Globus pallidus (tissue), 1 donor: ENCODE measurements around the gene TUT4.
A peak's percentile ranks its signal among the peaks of the same experiment; 100 is the strongest.

Experiments used
- DNase-seq: peaks from one replicate; pipeline ENCODE4 v3.0.0-alpha.2; 2015; ENCODE audit warnings: low spot score

The TUT4 gene

DNA sequence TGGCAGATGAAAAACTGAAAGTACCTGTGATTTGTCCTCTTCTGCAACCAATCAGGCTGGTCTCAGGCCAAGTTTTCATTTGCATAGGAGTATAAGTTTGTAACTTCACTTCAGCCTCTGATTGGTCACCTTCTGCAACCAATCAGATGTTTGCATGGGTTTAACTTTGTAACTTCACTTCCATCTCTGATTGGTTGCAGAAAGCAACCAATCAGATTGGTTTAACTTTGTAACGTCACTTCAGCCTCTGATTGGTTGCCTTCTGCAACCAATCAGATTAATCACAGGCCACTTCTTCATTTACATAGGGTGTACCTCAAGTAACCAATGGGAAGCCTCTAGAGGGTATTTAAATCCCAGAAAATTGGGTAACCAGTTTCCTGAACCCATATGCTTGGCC, 18.9 kb upstream of the TUT4 start:
- DNase-seq = no peak

DNA sequence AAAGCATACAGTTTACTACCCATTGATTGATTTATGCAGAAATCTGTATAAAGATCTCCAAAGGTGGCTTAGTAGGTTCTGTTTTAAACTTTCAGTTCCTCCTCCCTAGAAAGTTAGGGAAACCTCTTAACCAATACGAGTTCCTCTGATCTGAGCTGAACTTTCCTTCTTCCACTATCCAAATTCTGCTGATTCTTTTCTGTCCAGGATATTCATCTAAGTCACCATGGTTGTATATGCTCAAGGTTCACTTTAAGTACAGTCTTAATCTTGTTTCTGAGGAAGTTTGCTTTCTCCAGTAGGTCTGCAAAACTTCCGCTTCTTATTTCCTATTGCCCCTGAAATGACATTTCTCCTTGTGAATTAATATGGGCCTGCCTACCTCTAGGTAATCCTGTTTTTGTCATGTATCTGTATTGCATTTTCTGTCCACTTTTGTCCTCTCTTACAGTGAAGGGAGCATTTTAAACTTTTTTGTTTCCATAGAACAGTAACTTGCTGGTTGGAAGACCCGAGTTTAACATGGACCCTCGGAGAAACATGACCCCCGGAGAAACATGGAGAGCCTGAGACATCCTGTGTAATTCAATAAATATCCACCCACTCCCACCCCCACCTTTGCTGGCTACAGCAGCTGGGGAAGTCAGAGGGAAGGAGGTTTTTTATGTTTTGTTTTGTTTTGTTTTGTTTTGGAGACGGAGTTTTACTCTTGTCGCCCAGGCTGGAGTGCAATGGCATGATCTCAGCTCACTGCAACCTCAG, 16.7 kb upstream of the TUT4 start:
- DNase-seq = peak; percentile 4

DNA sequence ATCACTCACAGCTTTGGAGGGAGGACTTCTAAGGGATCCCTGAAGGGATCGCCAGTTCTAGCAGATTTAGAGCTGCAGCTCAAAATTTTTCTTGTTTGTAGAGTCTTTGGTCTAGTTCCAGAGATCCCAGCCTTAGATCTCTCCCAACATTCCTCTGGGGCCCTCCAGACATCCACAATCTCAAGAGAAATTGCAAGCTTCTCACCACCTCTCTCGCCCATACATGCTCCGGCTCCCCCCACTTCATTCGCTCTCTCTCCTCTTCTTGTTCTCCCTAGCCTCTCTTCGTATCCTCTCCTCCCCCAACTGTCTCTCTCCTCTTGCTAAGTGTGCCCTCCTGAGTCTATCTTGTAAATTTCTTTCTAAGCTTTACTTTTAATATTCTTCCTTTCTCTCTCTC, 15.1 kb upstream of the TUT4 start:
- DNase-seq = no peak

DNA sequence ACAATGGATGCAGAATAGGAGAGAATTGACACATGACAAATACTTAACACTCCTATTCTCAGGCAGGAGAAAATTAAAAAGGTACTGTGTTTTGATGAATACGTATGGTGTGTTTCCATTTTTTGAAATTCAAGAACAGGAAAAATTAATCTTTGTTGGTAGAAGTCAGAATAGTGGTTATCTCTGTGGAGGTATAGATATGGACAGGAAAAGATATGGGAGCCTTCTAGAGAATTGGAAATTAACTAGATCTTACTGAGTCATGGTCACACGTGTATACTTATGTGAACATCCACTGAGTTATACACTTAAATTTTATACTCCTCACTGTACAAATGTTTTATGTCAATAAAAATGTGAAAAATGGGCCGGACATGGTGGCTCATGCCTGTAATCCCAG, 9.9 kb upstream of the TUT4 start:
- no peak for DNase-seq

- no peak for DNase-seq
Measured at GRCh38 chr1:52559875-52560274, 7.0 kb upstream of the TUT4 start.

GRCh38 chr1:52558941-52559340, 6.0 kb upstream of the TUT4 start:
- no peak for DNase-seq

DNA sequence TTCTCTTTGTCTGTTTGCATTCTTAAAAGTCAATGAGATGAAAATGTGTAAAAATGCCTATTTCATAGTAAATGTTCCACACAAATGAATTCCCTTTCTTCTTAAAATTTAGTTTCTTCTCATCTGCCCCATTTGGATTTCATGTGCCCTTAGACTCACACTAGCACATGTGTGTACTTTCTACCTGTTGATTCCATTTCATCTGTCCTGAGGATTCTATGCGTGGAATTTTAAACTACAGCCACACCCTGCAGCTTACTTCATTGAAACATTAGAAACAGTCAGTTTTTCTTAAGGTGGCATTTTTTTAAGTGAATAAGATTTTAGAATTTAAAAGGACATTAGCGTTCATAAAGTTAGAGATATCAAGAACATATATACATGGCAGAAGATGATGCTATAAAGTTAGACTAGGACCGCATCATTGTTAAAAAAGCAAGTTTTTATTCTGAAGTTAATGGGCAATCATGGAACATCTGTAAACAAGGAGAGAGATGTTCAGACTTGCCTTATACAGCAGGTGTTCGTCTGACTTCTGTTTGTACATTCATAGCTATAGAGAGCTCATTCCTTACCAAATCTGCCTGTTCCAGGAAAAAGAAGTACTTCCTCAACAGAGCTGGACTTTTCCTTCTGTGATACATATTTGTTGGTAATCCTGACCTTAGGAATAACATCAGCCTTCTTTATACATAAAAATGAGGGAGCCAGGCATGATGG, 3.9 kb upstream of the TUT4 start:
- DNase-seq = no peak

GRCh38 chr1:52554756-52555155, 1.9 kb upstream of the TUT4 start:
- DNase-seq = no peak

DNA sequence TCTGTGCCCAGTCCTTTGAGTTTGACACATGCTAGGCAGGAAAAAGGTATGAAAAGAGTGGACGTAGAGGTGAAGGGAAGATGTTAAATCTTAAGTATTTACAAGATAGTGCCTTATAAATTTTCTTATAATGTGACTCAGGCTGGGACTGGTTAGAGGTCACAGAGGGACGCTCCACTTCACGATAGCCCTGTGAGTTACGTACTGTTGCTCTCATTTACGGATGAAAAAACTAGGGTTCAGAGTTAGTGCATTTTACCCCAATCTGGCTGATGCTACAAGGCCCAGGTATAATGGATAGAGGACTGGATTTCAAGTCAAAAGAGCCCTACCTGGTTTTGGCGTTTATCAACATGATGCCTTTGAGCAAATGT, 1.4 kb upstream of the TUT4 start:
- DNase-seq = no peak

GRCh38 chr1:52553362-52554266, 722 bp upstream of the TUT4 start:
- peak; percentile 70 for DNase-seq

- peak; percentile 37 for DNase-seq
Measured at GRCh38 chr1:52552236-52552504, 722 bp downstream of the TUT4 start.

- DNase-seq = peak; percentile 37
Measured at GRCh38 chr1:52551507-52552235, 1.2 kb downstream of the TUT4 start.

DNA sequence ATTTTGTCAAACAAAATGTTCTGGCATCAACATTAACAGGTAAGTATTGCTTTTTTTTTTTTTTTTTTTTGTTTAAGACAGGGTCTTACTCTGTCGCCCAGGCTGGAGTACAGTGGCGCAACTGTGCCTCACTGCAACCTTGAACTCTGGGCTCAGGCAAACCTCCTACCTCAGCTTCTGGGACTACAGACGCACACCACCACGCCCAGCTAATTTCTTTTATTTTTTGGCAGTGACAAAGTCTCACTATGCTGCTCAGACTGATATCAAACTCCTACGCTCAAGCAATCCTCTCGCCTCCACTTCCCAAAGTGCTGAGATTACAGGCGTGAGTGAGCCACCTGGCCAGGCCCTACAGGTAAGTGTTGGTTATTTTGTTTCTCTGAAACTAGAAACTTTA, 2.4 kb downstream of the TUT4 start:
- DNase-seq = no peak

DNA sequence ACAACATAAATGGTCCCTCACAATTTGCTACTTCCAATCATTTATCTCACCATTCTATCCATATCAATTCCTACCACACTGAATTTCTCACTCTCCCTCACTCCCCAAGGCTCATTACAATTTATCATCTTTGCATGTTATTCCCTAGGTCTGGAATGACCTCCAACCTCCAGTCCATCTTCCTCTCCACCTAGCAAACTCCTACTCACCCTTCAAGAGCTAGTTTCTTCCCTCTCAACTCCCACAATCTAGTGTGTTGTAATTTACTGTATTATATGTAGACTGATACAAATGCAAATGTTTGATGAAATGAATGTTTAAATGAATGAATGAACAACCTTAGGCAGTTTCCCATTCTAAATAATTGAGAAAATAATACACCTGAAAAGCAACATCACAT, 3.6 kb downstream of the TUT4 start:
- no peak for DNase-seq

DNA sequence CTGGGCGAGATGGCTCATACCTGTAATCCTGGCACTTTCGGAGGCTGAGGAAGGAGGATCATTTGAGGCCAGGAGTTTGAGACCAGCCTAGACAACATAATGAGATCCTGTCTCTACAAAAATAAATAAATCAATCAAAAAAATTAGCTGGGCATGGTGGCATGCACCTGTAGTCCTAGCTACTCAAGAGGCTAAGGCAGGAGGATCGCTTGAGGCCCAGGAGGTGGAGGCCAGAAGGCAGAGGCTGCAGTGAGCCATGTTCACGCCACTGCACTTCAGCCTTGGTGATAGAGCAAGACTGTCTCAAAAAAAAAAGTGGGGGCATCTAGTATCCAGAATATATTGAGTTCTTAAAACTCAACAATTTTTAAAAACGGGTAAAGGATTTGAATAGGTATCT, 6.0 kb downstream of the TUT4 start:
- DNase-seq = no peak

DNA sequence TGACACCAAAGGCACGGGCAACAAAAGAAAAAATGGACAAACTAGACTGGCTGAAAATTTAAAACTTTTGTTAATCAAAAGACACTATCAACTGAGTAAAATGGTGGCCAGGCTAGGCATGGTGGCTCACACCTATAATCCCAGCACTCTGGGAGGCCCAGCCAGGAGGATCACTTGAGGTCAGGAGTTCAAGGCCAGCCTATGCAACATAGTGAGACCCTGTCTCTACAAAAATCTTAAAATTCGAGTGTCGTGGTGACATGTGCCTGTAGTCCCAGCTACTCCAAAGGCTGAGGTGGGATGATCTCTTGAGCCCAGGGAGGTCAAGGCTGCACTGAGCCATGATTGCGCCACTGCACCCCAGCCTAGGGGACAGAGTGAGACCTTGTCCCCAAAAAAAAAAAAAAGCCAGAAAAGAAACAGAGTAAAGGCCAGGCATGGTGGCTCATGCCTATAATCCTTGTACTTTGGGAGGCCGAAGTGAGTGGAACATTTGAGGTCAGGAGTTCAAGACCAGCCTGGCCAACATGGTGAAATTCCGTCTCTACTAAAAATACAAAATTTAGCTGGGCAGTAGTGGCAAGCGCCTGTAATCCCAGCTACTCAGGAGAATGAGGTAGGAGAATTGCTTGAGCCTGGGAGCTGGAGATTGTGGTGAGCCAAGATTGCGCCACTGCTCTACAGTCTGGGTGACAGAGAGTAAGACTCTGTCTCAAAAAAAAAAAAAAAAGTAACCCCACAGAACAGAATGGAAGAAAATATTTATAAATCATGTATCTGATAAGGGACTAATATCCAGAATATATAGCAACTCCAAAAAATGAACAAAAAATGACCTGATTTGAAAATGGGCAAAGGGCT, 8.0 kb downstream of the TUT4 start:
- no peak for DNase-seq

GRCh38 chr1:52542085-52542688, 10.7 kb downstream of the TUT4 start:
- DNase-seq = no peak

- no peak for DNase-seq
Measured at GRCh38 chr1:52534928-52535764, 17.7 kb downstream of the TUT4 start.

DNA sequence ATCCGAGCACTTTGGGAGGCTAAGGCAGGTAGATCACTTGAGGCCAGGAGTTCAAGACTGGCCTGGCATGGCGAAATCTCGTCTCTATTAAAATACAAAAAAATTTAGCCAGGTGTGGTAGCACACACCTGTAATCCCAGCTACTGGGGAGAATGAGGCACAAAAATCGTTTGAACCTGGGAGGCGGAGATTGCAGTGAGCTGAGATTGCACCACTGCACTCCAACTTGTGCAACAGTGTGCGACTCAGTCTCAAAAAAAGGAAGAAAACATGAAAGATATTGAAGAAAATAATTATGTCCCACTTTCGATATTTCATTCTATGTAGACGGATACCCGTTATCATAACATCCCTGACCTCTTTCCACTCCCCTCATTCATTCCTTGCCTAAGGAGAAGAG, 19.2 kb downstream of the TUT4 start:
- DNase-seq = no peak

- DNase-seq = no peak
Measured at GRCh38 chr1:52532731-52533327, 20.1 kb downstream of the TUT4 start.
